Measurements from ENCODE around the gene IGFBP1. TPM values are rescaled to one million over a fixed set of nuclear protein-coding genes. Genes with fewer than 3 reads are reported as not detected.

Gene IGFBP1
- polyA plus RNA-seq, 3 donors = 0.06 to 0.34 TPM; not detected in 1

DNA sequence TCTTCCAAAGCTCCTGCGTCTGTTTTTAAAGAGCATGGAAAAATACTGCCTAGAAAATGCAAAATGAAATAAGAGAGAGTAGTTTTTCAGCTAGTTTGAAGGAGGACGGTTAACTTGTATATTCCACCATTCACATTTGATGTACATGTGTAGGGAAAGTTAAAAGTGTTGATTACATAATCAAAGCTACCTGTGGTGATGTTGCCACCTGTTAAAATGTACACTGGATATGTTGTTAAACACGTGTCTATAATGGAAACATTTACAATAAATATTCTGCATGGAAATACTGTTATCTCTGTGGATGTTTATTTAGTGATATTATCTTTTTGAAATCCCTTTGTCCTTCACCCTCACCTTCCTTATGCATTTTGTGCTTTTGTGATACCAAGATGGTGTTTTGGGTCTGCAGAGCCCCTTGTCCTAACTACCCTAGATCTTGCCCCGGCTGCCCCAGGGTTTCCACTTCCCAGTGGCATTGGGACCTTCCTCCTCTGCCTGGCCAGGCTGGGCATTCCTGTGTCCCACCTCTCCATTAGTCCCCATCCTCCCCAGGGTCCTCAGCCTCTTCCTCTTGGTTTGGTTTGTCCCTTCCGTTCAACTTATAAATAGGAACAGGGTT is 5.2 kb downstream of the IGFBP1 start:
- H3K27ac ChIP-seq (ENCODE audit: low read depth, low read length) = no peak overlapping the region
- 69 to 74% (median 70%) methylated on average over 5 of the region's 5 CpGs for WGBS, 3 donors

DNA sequence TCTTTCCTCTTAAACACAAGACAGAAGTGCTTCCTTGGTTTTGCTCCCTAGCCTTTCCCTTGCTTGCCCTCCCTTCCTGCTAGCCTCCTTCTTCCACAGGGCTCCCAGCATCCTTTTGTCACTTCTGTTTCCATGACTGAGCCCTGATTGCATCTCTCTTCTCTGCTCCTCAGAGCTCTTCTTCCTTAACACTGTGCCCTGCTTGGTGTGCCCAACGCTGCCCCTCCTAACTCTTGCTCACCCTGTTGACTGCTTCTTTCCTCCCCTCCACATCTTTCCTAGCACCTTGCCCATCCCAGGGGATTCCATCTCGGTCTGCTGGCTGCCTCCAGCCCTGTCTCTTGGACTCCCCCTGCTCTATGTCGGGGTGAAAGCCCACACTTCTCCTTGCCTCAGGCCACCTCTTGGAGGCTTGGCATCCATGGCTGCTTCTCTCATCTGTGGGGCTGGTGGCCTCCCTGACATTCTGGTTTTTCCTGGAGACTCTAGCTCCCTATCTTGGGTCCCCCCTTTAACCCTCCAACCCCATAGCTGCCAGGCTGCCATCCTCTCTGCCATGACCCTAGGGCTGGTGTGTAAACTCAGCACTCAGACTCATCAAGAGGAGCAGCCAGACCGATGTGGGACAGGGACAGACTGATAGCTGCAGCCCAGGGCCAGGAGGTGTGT is 5.8 kb downstream of the IGFBP1 start:
- H3K27ac ChIP-seq (ENCODE audit: low read depth, low read length) = no peak overlapping the region
- WGBS, 3 donors = 78 to 82% (median 79%) methylated on average over 4 of the region's 4 CpGs

DNA sequence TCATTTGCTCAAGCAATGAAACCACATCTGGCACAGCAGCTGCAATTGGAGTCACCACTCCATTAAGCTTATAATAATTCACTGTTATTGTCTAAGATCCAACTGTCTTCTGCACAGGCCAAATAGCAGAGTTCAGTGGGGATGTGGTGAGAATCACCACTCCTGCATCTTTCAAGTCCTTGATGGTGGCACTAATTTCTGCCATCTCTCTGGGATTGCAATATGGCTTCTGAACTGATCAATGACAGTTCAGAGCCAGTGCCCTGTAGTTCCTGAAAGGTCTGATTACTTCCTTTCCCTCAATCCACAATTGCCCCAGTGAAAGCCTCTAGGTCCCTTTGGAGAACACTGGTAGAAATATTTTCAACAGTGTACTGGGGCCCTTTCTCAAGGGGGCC is 6.4 kb downstream of the IGFBP1 start:
- H3K27ac ChIP-seq (ENCODE audit: low read depth, low read length) = no peak overlapping the region

DNA sequence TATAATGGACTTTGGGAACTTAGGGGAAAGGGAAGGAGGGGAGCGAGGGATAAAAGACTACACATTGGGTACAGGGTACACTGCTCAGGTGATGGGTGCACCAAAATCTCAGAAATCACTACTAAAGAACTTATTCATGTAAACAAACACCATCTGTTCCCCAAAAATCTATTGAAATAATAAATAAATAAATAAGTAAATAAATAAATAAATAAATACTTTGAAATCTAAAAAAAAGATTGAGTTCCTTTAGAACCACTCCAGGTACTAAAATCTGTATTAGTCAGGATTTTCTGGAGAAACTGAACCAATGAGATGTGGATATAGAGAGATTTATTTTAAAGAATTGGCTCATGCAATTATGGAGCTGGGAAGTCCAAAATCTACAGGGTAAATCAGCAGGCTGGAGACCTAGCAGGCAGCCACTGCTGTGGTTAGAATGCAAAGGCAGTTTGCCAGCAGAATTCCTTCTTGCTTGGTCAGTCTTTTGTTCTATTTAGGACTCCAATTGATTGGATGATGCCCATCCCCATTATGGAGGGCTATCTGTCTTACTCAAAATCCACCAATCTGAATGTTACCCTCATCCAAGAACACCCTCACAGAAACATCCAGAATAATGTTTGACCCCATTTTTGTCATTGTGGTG is 8.9 kb downstream of the IGFBP1 start:
- H3K27ac ChIP-seq (ENCODE audit: low read depth, low read length) = no peak overlapping the region
- 92 to 100% (median 95%) methylated on average over 1 of the region's 1 CpG for WGBS, 3 donors

DNA sequence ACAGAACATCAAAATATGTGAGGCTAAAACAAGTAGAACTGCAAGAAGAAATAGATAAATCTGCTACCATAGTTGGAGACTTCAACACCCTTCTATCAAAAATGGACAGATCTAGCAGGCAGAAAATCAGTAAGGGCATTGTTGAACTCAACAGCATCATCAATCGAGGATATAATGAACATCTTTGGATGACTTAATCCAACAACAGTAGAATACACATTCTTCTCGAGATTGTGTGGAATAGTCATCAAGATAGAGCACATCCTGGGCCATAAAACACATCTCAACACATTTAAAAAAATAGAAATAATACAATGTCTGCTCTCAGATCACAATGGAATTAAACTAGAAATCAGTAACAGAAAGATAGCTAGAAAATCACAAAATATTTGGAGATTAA is 9.9 kb downstream of the IGFBP1 start:
- WGBS, 3 donors = 61 to 88% (median 72%) methylated on average over 2 of the region's 2 CpGs

DNA sequence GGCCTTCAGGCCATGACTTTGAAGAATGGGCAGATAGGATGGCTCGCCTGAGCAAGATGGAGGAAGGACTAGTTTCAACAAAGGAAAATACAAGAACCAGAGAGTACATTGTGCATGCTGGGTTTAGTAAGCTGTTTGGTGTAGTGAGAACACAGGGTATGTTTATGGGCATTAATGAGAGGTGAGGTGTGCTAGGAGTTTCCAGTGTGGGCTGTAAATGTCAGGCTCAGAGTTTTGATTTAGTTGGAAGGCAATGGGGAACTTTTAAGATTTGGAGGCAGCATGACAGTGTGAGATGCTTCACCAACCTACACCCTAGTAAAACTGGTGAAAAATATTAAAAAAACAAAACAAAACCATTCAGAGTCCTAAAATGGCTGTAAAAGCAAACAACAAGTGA is 13.3 kb downstream of the IGFBP1 start:
- H3K27ac ChIP-seq (ENCODE audit: low read depth, low read length) = no peak overlapping the region

More for the DNA sequence above, 9.9 kb downstream of the IGFBP1 start:
- no peak overlapping the region for H3K27ac ChIP-seq (ENCODE audit: low read depth, low read length)

DNA sequence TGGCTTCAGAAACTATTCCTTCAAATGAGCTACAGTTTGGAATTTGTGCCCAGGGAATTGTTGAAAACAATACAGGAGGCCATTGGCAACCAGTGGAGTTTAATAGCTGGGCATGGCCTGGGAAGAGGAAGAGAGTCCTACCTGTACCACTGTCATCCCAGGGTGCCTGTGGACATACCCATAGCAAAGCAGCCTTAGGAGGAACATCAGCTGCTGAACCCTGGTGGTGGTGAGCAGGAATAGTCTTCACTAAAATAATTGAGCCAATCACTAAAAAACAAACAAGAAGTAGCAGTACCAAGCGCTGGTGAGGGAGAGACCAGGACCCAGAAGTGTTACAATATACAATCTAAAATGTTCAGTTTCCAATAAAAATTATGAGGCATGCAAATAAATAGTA is 14.5 kb downstream of the IGFBP1 start:
- WGBS, 3 donors = 93 to 96% (median 93%) methylated on average over 1 of the region's 1 CpG
- no peak overlapping the region for H3K27ac ChIP-seq (ENCODE audit: low read depth, low read length)

More for the DNA sequence above, 13.3 kb downstream of the IGFBP1 start:
- 65 to 96% (median 96%) methylated on average over 1 of the region's 1 CpG for WGBS, 3 donors

- H3K27ac ChIP-seq (ENCODE audit: low read depth, low read length) = no peak overlapping the region
These were observed 21.3 kb downstream of the IGFBP1 start for GRCh38 chr7:45909561-45909960.

GRCh38 chr7:45910855-45911254 is 22.6 kb downstream of the IGFBP1 start:
- WGBS, 3 donors = 87 to 90% (median 88%) methylated on average over 3 of the region's 3 CpGs
- no peak overlapping the region for H3K27ac ChIP-seq (ENCODE audit: low read depth, low read length)

DNA sequence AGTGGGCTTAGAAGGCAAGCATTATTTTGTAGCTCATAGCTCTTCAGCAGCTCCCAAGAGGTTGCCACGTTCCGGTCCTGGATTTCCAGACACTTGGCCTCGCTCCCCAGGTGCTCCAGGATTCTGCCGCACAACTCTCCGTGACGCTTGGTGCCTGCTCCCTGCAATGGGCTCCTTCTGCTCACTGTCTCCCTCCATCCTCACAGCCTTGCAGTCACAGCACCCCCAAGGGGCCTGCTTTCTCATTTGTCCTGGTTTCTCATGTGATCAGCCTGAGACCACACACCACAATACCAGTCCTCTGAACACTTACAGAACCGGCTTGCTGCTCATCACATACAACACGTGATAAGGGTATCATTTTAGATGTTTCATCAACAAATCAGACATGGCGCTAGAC is 23.0 kb downstream of the IGFBP1 start:
- no peak overlapping the region for H3K27ac ChIP-seq (ENCODE audit: low read depth, low read length)
- 83 to 90% (median 87%) methylated on average over 9 of the region's 9 CpGs for WGBS, 3 donors

- WGBS, 3 donors = 79 to 89% (median 89%) methylated on average over 7 of the region's 7 CpGs
- H3K27ac ChIP-seq (ENCODE audit: low read depth, low read length) = no peak overlapping the region
These were observed 24.7 kb downstream of the IGFBP1 start for GRCh38 chr7:45912972-45913371.

- WGBS, 3 donors = 91 to 95% (median 92%) methylated on average over 12 of the region's 12 CpGs
- H3K27ac ChIP-seq (ENCODE audit: low read depth, low read length) = no peak overlapping the region
These were observed 26.6 kb downstream of the IGFBP1 start for GRCh38 chr7:45914911-45915310.

DNA sequence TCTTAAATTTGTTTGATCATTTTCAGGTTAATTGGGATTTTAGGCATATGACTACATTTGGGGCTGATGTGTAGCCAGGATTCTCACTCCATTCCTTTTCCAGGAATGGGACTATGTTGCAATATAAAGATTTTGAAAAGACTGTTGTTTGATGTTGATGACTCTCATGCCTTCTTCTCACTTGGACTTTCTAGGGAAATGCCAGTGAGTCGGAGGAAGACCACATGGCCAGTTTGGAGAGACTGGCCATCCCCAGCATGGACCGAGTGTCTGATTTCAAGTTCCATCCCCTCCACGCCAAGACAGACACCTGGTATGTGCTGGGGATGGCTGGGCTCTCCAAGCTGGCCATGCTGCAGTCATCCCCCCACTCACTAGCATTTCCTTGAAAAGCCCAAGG is 27.3 kb downstream of the IGFBP1 start:
- no peak overlapping the region for H3K27ac ChIP-seq (ENCODE audit: low read depth, low read length)
- 82 to 91% (median 86%) methylated on average over 3 of the region's 3 CpGs for WGBS, 3 donors

DNA sequence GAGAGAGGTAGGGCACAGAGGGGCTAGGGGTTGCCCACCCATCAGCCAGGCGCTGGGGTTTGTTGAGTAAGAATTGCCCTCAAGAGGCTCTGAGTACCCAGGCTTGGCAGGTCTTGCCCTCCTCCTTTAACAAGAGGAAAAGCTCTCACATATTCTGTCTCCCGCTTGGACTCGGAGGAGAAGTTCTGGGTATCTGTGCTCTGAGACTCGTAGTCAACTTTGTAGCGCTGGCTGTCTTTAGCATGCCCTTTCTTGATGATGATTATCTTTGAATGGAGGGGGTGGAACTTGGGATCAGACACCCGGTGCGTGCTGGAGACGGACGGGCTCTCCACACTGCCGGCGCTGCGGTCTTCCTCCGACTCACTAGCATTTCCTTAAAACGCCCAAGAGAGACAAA is 28.8 kb downstream of the IGFBP1 start:
- H3K27ac ChIP-seq (ENCODE audit: low read depth, low read length) = no peak overlapping the region
- 70 to 77% (median 75%) methylated on average over 14 of the region's 14 CpGs for WGBS, 3 donors

GRCh38 chr7:45917658-45918057 is 29.4 kb downstream of the IGFBP1 start:
- 5 to 7% (median 6%) methylated on average over 15 of the region's 15 CpGs for WGBS, 3 donors
- H3K27ac ChIP-seq (ENCODE audit: low read depth, low read length) = no peak overlapping the region

GRCh38 chr7:45918556-45918955 is 30.3 kb downstream of the IGFBP1 start:
- H3K27ac ChIP-seq (ENCODE audit: low read depth, low read length) = no peak overlapping the region
- 74 to 89% (median 79%) methylated on average over 2 of the region's 2 CpGs for WGBS, 3 donors

DNA sequence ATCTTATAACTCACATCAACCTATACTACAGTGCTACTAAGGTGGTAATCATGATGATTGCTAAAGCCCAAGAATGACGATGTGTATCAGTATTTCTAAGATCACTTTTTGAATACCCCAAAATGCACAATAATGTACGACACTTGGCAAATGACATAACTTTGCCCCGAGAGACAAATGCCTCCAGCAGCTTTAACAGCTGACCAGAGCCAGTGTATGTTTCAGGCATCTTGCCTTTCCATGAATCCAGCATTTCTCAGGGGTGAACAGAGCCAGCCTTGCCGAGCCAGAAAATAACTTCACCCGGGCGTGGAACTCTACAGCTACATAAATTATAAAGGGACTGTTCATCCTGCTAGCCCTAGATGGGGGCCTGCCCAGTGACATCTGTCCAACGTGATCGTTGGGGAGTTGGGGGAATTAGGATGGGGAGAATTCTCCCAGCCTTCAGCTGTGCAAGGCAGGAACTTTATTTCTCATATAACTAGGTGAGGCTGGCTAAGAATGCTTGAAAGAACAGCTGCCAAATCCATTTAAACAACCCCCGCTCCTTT is 31.0 kb downstream of the IGFBP1 start:
- 27 to 33% (median 28%) methylated on average over 9 of the region's 9 CpGs for WGBS, 3 donors
- no peak overlapping the region for H3K27ac ChIP-seq (ENCODE audit: low read depth, low read length)

- 5 to 8% (median 5%) methylated on average over 19 of the region's 19 CpGs for WGBS, 3 donors
- H3K27ac ChIP-seq (ENCODE audit: low read depth, low read length) = no peak overlapping the region
These were observed 31.7 kb downstream of the IGFBP1 start for GRCh38 chr7:45919993-45920459.
